ENCODE results near the gene HGFAC. TPM values are rescaled to one million over a fixed set of nuclear protein-coding genes. Genes with fewer than 3 reads are reported as not detected.
"Not testable (repeated sequence)": the region's sequence is repeated elsewhere in the genome, so short reads cannot be mapped to it uniquely, and the experiment has no call there.

Gene HGFAC
- total RNA-seq, 1 donor from 2014 or later, result 0.38 TPM

DNA sequence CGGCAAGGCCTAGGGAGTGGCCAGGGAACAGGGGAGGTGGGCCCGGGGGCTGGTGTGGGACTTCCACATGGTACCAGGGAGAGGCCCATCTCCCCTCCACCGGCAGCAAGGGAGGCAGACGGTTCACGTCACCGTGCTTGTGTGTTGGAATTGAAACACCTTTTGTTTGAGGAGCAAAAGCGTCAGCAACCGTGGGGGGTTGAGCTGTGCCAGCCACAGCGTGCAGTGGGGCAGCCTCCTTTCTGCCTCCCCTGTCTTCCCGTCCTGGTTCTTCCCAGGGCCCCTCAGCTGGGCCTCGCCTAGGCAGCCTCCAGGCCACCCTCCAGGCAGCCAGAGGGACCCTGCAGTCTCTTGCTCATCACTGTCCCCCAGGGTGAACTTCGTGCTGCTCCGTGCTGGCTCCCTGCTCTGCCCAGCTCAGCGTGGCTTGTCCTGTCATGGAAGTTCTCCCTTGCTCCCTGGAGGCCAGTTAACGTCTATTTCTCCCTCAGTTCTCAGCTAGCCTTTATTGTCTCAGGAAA lies 32.1 kb upstream of the HGFAC start:
- DNase-seq (ENCODE audit: low spot score), result peak; percentile 72

GRCh38 chr4:3410401-3411135 lies 31.2 kb upstream of the HGFAC start:
- intact Hi-C loops (cut with DNase I), result no loop called here
- DNase-seq (ENCODE audit: low spot score), result peak; percentile 67

More for the DNA sequence above, 32.1 kb upstream of the HGFAC start:
- intact Hi-C loops (cut with DNase I), result no loop called here

DNA sequence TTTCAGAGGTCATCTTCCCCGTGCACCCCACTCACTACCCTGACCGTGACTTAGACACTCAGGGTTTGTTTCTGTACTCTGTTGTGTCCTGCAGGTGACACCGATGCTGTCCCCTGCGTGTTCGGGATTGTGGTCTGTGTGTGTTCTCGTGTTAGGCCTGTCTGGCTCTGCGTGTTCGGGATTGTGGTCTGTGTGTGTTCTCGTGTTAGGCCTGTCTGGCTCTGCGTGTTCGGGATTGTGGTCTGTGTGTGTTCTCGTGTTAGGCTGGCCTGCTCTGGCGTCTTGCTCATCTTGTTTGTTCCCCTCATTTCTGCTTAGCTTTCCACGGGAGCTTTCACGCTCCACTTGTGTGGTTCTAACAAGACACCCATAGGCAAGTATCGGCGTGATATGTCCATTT lies 30.6 kb upstream of the HGFAC start:
- DNase-seq (ENCODE audit: low spot score); intact Hi-C loops (cut with DNase I): not testable (repeated sequence)

GRCh38 chr4:3411676-3412075 lies 30.1 kb upstream of the HGFAC start:
- intact Hi-C loops (cut with DNase I), result no loop called here
- DNase-seq (ENCODE audit: low spot score), result peak; percentile 67

- intact Hi-C loops (cut with DNase I), result no loop called here
- peak; percentile 58 for DNase-seq (ENCODE audit: low spot score)
Observed at GRCh38 chr4:3412257-3413020, 29.3 kb upstream of the HGFAC start.

- intact Hi-C loops (cut with DNase I), result no loop called here
- peak; percentile 73 for DNase-seq (ENCODE audit: low spot score)
Observed at GRCh38 chr4:3413217-3413671, 28.5 kb upstream of the HGFAC start.

- peak; percentile 64 for DNase-seq (ENCODE audit: low spot score)
- intact Hi-C loops (cut with DNase I), result no loop called here
Observed at GRCh38 chr4:3413675-3414420, 27.9 kb upstream of the HGFAC start.

DNA sequence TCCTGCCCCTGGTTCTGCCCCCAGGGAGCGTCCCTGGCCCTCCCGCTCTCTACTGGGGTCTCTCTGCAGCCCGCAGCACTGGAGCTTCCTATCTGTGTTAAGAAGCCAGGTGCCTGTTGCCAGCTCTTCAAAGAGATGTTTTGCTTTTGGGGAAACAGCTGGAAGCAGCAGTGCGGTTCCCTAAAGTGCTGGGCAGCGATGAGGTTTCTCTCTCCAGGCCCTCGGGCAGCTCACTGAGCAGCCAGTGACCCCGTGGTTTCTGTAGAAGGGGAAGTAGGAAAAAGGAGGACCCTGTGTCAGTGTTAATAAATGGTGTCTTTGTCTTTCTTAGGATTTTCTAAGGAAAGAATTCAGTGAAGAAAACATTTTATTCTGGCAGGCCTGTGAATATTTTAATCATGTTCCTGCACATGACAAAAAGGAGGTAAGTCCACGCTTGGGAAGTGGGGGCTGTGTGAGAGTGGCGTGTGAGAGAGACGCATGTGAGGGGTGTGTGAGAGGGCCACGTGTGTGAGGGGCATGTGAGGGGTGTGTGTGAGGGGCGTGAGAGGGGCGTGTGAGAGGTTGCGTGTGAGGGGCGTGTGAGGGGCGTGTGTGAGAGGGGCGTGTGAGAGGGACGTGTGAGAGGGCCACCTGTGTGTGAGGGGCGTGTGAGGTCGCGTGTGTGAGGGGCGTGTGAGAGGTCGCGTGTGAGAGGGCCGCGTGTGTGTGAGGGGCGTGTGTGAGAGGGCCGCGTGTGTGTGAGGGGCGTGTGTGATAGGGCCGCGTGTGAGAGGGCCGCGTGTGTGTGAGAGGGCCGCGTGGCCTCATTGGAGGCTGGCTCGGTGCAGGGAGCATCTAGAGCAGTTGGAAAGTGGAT lies 27.1 kb upstream of the HGFAC start:
- peak; percentile 73 for DNase-seq (ENCODE audit: low spot score)
- intact Hi-C loops (cut with DNase I), result no loop called here

DNA sequence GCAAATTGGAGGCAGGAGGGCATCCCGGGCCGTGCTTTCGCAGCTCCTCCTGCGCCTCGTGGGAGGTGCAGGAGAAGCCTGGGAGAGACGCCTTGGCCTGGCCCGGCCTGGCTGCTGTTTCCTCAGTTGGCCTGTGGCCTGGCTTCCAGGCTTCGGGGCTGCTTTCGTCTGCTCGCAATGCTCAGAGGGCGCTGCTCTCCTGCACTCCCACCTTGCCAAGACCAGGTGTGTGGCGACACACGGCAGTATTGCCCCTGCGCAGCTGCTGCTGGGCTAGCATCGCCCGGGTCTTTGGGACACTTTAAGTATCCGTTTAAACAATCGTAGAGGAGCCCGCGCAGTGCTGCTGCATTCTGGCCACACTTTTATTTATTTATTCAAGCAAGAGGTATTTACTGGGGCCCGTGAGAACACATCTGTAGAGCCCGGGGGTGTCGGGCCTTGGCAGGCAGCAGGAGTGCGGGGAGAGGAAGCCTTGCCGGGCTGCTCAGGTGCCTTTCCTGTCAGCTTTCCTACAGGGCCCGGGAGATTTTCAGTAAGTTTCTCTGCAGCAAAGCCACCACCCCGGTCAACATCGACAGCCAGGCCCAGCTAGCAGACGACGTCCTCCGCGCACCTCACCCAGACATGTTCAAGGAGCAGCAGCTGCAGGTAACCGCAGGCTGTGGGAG lies 26.2 kb upstream of the HGFAC start:
- intact Hi-C loops (cut with DNase I), result no loop called here
- peak; percentile 41 for DNase-seq (ENCODE audit: low spot score)

DNA sequence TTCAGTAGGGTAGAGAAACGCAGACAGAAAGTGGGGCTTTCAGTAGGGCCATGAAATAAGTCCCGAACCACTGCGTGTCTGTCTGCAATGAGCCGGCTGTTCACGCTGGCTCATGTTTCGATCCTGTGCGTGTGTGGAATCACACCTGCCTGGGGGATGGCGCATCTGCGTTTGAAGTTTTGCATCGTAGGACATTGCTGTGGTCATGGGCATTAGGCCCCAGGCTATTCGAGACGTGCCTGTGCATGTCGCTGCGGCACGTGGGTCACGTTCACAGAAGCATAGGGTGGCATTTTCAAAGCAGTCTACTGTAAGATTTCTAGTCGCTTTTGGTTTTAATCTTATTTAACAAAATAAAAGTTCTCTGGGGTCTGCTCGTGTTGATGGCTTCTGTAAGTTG lies 25.5 kb upstream of the HGFAC start:
- DNase-seq (ENCODE audit: low spot score), result peak; percentile 51
- intact Hi-C loops (cut with DNase I), result no loop called here

DNA sequence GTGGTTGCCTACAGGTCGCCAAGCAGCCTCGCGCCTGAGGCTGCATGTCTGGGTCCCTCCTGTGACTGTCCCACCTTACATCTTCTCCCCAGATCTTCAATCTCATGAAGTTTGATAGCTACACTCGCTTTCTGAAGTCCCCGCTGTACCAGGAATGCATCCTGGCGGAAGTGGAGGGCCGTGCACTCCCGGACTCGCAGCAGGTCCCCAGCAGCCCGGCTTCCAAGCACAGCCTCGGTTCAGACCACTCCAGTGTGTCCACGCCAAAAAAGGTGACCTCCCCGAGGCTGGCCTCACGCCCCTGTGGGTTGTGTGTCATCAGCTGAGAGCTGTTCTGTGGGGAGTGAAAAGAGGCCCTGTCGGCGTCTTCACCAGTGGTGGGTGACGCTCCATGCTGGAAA lies 24.9 kb upstream of the HGFAC start:
- DNase-seq (ENCODE audit: low spot score), result peak; percentile 49
- intact Hi-C loops (cut with DNase I), result no loop called here

DNA sequence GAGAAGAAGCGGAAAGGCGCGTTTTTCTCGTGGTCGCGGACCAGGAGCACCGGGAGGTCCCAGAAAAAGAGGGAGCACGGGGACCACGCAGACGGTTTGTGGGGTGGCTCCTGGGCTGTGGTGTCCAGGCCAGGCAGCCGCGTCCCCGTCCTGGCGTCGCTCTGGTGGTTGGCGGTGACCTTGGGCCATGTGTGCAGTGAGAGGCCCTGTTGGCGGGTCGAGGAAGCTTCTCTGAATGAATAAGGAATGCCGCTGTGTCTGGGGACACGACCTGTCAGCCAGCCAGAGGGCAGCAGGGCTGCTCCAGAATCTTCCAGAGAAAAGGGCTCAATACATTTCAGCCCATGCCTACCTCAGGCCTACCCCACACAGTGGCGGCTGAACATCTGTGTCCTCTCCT lies 24.3 kb upstream of the HGFAC start:
- no peak for DNase-seq (ENCODE audit: low spot score)
- intact Hi-C loops (cut with DNase I), result no loop called here

DNA sequence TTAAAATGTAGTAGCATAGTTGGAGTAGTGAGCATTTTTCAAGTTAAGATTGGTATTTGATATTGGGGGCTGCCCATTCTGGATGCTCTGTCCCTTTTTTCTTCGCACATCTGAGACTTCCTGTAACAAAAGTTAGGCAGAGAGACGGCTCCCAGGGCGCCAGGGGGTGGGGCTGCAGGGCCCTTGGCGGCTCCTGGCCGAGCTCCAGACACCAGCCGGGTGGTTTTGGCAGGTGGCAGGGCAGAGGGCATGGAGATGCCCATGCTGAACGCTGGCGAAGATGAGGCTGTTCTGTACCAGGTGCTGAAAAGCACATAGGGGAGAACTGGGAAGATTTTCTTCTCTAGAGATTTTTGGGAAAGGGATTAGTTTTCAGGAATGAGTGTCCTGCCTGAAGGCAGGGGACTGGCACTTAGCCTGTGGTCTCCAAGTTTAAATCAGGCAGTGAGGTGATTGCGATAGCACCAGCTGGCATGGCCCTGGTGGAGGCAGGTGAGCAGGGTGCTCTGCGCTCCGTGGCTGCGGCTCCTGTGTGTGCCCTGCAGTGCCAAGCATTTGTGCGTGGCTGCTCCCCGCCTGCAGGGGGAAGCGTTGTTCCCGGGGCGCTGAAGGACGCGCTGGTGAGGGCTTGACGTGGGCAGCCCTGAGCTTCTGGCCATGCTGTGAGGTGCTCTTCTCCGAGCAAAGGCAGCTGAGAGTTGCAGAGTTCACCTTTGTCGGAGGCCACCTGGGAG lies 23.6 kb upstream of the HGFAC start:
- intact Hi-C loops (cut with DNase I), result no loop called here
- no peak for DNase-seq (ENCODE audit: low spot score)

DNA sequence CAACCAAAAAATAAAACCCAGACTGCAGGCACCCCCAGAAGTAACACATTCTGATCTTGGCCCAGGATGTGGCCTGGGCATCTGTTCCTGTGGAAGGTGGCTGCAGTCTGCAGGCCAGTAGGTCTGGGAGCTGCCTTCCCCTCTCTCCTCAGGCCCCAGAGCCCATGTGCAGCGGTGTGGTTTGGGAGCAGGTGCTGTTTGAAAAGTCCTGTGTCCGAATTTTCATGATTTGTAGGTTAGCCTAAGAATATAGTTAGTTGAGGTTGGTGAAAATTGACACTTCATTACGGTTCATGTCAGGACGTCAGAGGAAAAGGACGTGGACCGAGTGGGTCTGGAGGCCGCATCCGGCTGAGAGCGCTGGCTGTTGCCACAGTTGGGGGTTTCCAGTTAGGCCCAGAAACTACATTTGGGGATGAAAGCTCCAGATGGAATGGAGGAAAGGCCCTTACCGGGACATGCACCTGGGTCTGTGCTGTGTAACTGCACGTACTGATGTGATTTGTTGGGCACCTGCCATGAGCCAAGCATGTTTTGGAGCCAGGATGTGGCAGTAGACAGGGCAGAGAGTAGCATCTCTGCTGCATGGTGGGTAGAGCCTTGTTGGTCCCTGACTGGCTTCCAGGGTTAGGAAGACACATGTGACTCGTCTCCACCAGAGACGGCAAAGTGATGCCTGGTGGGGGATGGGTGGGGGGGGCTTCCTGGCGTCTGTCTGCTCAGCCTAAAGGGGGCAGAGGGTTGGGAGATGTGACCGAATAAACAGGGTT lies 21.7 kb upstream of the HGFAC start:
- intact Hi-C loops (cut with DNase I), result no loop called here
- no peak for DNase-seq (ENCODE audit: low spot score)

GRCh38 chr4:3420606-3420955 lies 21.2 kb upstream of the HGFAC start:
- intact Hi-C loops (cut with DNase I), result no loop called here
- DNase-seq (ENCODE audit: low spot score), result no peak

DNA sequence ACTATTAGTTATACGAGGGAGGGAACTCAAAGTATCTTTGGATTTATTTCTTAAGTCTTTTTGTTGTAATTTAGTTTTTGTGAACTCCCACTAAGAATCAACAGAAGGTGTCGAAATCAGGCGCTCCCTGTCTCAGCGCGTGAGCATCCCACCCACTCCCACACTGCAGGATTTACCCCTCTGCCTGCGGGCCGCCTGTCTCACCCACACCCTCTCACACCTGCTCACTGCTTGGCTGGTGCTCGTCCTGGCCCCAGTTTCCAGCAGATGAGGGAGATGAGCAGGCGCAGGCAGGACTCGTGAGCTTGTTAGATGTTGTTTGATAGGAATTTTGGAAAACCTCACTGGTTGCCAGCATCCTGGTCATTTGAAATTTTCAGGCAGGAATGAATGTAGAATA lies 20.8 kb upstream of the HGFAC start:
- intact Hi-C loops (cut with DNase I), result no loop called here
- DNase-seq (ENCODE audit: low spot score), result no peak

DNA sequence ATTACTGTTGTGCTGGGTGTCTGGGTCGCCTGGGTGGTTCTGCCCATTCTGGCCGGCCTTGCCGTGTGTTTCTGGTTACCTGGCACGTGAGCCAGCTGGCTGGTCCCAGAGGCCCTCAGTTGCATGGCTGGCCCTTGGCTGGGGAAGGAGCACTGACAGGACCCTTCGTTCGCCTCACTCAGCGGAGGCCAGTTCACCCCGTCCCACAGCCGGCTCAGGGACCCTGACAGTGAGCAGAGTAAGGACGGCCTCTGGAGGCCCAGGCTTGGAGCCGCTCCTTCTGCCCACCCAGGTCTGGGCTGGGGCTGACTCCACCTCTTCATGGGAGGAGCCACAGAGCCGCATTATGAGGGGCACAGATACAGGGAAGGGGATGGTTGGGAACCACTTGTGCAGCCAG lies 20.3 kb upstream of the HGFAC start:
- intact Hi-C loops (cut with DNase I), result no loop called here
- no peak for DNase-seq (ENCODE audit: low spot score)

Data from cardiac septum (tissue), 1 donor.